MM.1S (cell line): ENCODE results near the gene NGDN.

ENCODE experiments used
- EZH2phosphoT487 ChIP-seq: fragments of 300-600 bp; sonication (generic); IDR thresholded peaks from 2 replicates; pipeline ENCODE4 v1.6.1; 2018; ENCODE audit warnings: antibody characterized with exemption, low read length
- TF ChIP-seq, protein P1 (sequence below): fragments of 300-600 bp; sonication (generic); IDR thresholded peaks from 2 replicates; pipeline ENCODE4 v1.5.1; 2016; ENCODE audit warnings: antibody characterized with exemption, low read length, mixed read lengths

DNA sequence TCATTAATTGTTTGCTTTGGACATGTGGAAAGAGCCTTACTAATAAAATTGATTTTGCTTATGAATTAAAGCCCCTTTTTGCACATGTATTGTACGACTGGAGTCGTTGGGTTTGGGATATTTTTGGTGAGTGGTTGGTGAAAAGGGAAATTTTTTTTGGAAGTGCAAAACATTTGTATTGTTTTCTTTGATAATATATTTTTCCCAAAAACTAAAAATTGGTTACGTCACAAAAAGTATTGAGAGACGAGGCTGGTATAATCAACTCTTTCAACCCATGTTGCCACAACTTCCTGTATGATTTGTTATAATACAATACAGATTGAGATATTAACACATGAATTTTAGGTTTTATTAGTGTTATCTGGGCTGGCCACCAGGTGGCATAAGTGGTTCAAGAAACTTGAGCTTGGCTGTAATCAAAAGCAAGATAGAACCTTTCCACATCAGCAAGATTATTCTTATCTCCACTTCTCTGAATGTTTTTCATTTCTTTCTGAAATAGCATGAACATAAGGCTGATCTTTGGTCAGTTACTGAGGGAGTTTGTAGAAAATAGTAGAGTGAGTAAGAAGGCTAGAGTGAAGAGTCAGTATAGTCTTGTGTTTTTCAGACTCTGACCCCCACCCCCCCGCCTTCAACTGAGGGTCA, 8.7 kb downstream of the NGDN start:
- TF ChIP-seq, protein P1, sequence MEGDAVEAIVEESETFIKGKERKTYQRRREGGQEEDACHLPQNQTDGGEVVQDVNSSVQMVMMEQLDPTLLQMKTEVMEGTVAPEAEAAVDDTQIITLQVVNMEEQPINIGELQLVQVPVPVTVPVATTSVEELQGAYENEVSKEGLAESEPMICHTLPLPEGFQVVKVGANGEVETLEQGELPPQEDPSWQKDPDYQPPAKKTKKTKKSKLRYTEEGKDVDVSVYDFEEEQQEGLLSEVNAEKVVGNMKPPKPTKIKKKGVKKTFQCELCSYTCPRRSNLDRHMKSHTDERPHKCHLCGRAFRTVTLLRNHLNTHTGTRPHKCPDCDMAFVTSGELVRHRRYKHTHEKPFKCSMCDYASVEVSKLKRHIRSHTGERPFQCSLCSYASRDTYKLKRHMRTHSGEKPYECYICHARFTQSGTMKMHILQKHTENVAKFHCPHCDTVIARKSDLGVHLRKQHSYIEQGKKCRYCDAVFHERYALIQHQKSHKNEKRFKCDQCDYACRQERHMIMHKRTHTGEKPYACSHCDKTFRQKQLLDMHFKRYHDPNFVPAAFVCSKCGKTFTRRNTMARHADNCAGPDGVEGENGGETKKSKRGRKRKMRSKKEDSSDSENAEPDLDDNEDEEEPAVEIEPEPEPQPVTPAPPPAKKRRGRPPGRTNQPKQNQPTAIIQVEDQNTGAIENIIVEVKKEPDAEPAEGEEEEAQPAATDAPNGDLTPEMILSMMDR: peak; percentile 44
- TF ChIP-seq EZH2phosphoT487: no peak
